Spleen (tissue), 11 donors: Measurements from ENCODE around the gene NLGN1. TPM values are rescaled to one million over a fixed set of nuclear protein-coding genes. Genes with fewer than 3 reads are reported as not detected.

ENCODE experiments used
- DNase-seq: peaks from one replicate; pipeline ENCODE4 v3.0.0-alpha.2; 2020
- H3K27ac ChIP-seq, 8 donors: fragments of 200-600 bp; sonication (generic) in 7 of 8; 1 replicate in 4 of 8; 2 replicates in 4 of 8; pipeline versions ENCODE4 v1.5.0 to v1.8.0; 2016 to 2021; ENCODE audit warnings: inconsistent platforms in 4 of 8, mild to moderate bottlenecking in 4 of 8, moderate library complexity in 1 of 8
- H3K27me3 ChIP-seq, 7 donors: fragments of 200-600 bp; sonication (generic) in 6 of 7; replicated peaks in 1 of 7; 1 replicate in 4 of 7; 2 replicates in 3 of 7; pipeline versions ENCODE4 v1.5.0 to v1.8.0; 2016 to 2021; ENCODE audit warnings: inconsistent platforms in 3 of 7, mild to moderate bottlenecking in 1 of 7
- H3K36me3 ChIP-seq, 6 donors: fragments of 200-600 bp; sonication (generic) in 5 of 6; 1 replicate in 4 of 6; 2 replicates in 2 of 6; pipeline versions ENCODE4 v1.5.0 to v1.8.0; 2016 to 2021; ENCODE audit warnings: inconsistent platforms in 2 of 6
- H3K4me1 ChIP-seq, 6 donors: fragments of 200-600 bp; sonication (generic) in 5 of 6; 1 replicate in 3 of 6; 2 replicates in 3 of 6; pipeline versions ENCODE4 v1.5.0 to v1.8.0; 2016 to 2021; ENCODE audit warnings: inconsistent platforms in 3 of 6
- H3K4me3 ChIP-seq, 8 donors: fragments of 200-600 bp; sonication (generic) in 7 of 8; 1 replicate in 4 of 8; 2 replicates in 4 of 8; pipeline versions ENCODE4 v1.5.0 to v1.8.0; 2016 to 2021; ENCODE audit warnings: inconsistent platforms in 4 of 8, mild to moderate bottlenecking in 4 of 8, moderate library complexity in 2 of 8
- H3K9me3 ChIP-seq, 8 donors: fragments of 200-600 bp; sonication (generic) in 7 of 8; 1 replicate in 4 of 8; 2 replicates in 4 of 8; pipeline versions ENCODE4 v1.5.0 to v1.8.0; 2016 to 2021; ENCODE audit warnings: inconsistent platforms in 4 of 8
- POLR2A ChIP-seq, 3 donors: fragments of 450-650 bp; IDR thresholded peaks; one replicate each; pipeline ENCODE4 v1.5.1; 2017; ENCODE audit warnings: antibody characterized with exemption in 3 of 3, mild to moderate bottlenecking in 1 of 3
- POLR2AphosphoS5 ChIP-seq, 3 donors: sonication (generic); formaldehyde crosslinking; IDR thresholded peaks; one replicate each; pipeline ENCODE4 v1.5.1; 2017; ENCODE audit warnings: antibody characterized with exemption in 3 of 3
- WGBS, 5 donors: extraction: QIAGEN DNeasy Blood & Tissue Kit in 3 of 5; methylation state at CpG; one replicate each; pipeline versions ENCODE4 v1.1.5 to v1.1.7; 2013 to 2018; 5-methylcytosine and 5-hydroxymethylcytosine counted together
- intact Hi-C: fragments of 100-400 bp; cut with DNase I; formaldehyde crosslinking; loops from one replicate; pipeline ENCODE4 v1.15.0; 2023; ENCODE audit warnings: low total_unique reads
- polyA plus RNA-seq, 3 donors: library from polyadenylated mRNA; stranded (reverse); fragments of 200-250 nt; gene quantifications; one replicate each; pipeline ENCODE4 v1.2.1, GENCODE V29; 2013
- total RNA-seq, 7 donors: library from RNA; depleted of rRNA in 3 of 7; stranded (reverse); fragments of >200 nt in 3 of 7; fragmentation: NEBNext Ultra II Directional in 4 of 7; extraction: Animal tissue kit (Norgen Biotek cat#: 25700) in 4 of 7; gene quantifications; one replicate each; pipeline versions ENCODE4 v1.1.0 to v1.2.1, GENCODE V29; 2016 to 2021
- TF ChIP-seq, protein P1 (sequence below), 11 experiments: fragments of 200-600 bp in 7 of 11; fragments of 450-650 bp in 4 of 11; sonication (generic) in 4 of 11; IDR thresholded peaks in 8 of 11; conservative IDR thresholded peaks in 3 of 11; 1 replicate in 7 of 11; 2 replicates in 4 of 11; pipeline versions ENCODE4 v1.4.0 to v1.8.0; 2016 to 2021; ENCODE audit warnings: antibody characterized with exemption in 11 of 11, inconsistent platforms in 4 of 11, mild to moderate bottlenecking in 1 of 11
- donor health status: healthy with polysubstance abuse.
- donor health status: DM: no; HTN: no; CAD: no; lungs with moderate emphysema.
- donor health status: DM: no; HTN: no; CAD: no.
- donor health status: Bipolar disorder and iron deficiency.
- donor health status: healthy.
- donor health status: DM: no; HTN: no; CAD: no.
- donor health status: DM: yes; HTN: yes; CAD: no.

The NLGN1 gene
- total and polyA plus RNA-seq, 10 donors: 0.03 to 0.13 (median 0.03) TPM; not detected in 7

DNA sequence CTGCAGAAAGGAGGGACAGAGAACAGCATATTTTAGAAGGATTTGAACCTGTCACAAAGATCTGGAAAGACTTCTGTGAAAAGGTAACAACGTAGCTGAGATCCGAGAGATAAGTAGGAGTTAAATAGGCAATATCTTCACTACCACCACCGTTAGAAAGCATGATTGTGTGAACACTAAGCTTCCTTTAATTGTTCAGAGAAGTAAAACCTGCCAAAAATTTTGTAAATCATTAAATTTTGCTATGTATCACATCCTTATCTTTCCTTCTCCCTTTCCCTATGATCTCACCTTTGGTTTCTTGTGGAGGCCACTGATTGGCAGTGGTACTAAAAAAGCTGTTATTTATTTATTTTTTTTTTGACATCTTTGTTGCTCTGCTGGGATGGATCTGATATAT is 346.9 kb downstream of the NLGN1 start:
- Histone ChIP-seq H3K9me3 (no peaks in the 10 kb centered on the region), H3K27me3 (no peaks in the 10 kb centered on the region), H3K4me1 (no peaks in the 10 kb centered on the region), H3K36me3 (no peaks in the 10 kb centered on the region), H3K4me3 (no peak overlapping the region), H3K27ac (no peak overlapping the region)
- intact Hi-C loops: no loop called here
- no peak for DNase-seq
- TF ChIP-seq, protein P1, sequence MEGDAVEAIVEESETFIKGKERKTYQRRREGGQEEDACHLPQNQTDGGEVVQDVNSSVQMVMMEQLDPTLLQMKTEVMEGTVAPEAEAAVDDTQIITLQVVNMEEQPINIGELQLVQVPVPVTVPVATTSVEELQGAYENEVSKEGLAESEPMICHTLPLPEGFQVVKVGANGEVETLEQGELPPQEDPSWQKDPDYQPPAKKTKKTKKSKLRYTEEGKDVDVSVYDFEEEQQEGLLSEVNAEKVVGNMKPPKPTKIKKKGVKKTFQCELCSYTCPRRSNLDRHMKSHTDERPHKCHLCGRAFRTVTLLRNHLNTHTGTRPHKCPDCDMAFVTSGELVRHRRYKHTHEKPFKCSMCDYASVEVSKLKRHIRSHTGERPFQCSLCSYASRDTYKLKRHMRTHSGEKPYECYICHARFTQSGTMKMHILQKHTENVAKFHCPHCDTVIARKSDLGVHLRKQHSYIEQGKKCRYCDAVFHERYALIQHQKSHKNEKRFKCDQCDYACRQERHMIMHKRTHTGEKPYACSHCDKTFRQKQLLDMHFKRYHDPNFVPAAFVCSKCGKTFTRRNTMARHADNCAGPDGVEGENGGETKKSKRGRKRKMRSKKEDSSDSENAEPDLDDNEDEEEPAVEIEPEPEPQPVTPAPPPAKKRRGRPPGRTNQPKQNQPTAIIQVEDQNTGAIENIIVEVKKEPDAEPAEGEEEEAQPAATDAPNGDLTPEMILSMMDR (IDR thresholded peaks at IDR 0.05 in 8 of 11, conservative IDR thresholded peaks at IDR 0.05 in 3 of 11): no peak
- TF ChIP-seq POLR2AphosphoS5 (IDR thresholded peaks at IDR 0.05) (no peak), POLR2A (IDR thresholded peaks at IDR 0.05) (no peak)
- 53 to 74% (median 64%) methylated on average over 3 of the region's 3 CpGs for WGBS, 5 donors

DNA sequence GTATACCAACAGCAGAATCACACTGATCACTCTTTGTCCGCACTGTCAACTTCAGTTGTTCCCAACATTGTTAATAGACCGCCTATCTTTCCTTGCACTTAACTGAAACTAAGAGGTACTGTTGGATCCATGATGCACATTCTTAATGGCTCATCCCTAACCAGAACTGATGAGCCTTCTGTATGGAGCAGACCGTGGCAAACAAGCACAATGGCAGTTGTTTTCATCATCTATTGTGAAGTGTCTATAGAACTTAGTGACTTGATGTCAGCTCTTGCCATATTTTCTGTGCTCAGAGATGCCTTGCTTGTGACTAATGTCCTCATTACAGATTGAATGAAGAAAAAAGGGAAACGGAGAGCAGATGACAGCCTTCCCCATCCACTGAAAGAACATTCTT is 347.4 kb downstream of the NLGN1 start:
- DNase-seq: no peak
- 77 to 89% (median 80%) methylated on average over 4 of the region's 4 CpGs for WGBS, 5 donors
- H3K4me1 ChIP-seq: no peaks in the 10 kb centered on the region
- no peaks in the 10 kb centered on the region for H3K36me3 ChIP-seq
- H3K4me3 ChIP-seq: no peak overlapping the region
- no peaks in the 10 kb centered on the region for H3K27me3 ChIP-seq
- H3K9me3 ChIP-seq: no peaks in the 10 kb centered on the region
- no peak overlapping the region for H3K27ac ChIP-seq
- TF ChIP-seq POLR2A (IDR thresholded peaks at IDR 0.05) (no peak), POLR2AphosphoS5 (IDR thresholded peaks at IDR 0.05) (no peak)
- TF ChIP-seq, protein P1 (IDR thresholded peaks at IDR 0.05 in 8 of 11, conservative IDR thresholded peaks at IDR 0.05 in 3 of 11): no peak
- intact Hi-C loops: no loop called here

DNA sequence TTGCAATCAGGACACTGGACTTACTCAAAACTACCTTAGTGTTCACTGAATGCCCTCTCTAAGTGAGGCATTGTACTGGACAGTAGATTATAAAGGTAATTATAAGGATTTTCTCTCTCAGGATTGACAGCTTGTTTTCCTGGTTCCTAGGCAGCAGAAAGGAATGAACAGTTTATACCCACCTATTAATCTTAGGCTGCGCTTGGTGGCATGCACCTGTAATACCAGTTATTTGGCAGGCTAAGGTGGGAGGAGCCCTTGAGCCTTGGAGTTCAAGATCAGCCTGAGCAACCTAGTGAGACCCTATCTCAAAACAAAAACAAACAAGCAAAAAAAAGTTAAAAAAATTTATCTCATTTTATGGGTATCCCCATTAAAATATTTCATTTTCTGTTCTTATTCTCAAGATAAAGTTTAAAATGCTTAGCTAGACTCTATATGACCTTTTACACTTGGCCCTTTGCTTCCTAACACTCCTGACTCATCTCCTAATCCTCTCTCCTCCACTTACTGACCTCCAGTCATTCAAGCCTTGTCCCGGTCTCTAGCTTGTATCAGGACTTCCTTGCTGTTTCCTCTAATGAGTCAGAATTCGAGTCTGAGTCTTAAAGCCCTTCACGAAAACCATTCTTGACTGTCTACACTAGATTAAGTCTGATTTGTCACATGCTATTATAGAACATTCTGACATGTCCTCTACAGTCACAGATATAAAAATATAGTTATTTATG is 348.6 kb downstream of the NLGN1 start:
- Histone ChIP-seq H3K27me3 (no peaks in the 10 kb centered on the region), H3K27ac (no peak overlapping the region), H3K36me3 (no peaks in the 10 kb centered on the region), H3K4me3 (no peak overlapping the region), H3K4me1 (no peaks in the 10 kb centered on the region), H3K9me3 (no peaks in the 10 kb centered on the region)
- intact Hi-C loops: no loop called here
- no peak for DNase-seq
- TF ChIP-seq POLR2A (IDR thresholded peaks at IDR 0.05) (no peak), POLR2AphosphoS5 (IDR thresholded peaks at IDR 0.05) (no peak)
- TF ChIP-seq, protein P1 (IDR thresholded peaks at IDR 0.05 in 8 of 11, conservative IDR thresholded peaks at IDR 0.05 in 3 of 11): no peak
- 64 to 74% (median 66%) methylated on average over 4 of the region's 4 CpGs for WGBS, 5 donors

DNA sequence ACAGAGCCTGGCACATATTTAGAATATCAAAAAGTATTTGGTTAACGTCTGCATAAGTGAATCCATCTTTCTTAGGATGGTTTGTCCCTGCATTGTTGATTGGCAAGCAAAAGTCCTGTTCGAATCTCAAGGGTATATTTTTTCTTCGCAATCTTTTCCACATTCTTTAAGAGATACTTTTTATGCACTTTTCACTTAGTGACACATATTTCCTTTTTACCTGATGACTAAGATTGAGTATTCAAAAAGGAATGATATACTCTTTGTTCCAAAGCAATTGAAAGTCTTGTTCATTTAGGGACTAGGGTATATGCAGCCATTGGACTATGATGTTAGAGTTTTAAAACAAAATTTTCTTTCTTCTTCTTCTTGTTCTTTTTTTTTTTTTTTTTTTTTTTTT is 349.9 kb downstream of the NLGN1 start:
- Histone ChIP-seq H3K36me3 (no peaks in the 10 kb centered on the region), H3K4me3 (no peak overlapping the region), H3K9me3 (no peaks in the 10 kb centered on the region), H3K4me1 (no peaks in the 10 kb centered on the region), H3K27ac (no peak overlapping the region), H3K27me3 (no peaks in the 10 kb centered on the region)
- 84 to 91% (median 88%) methylated on average over 3 of the region's 3 CpGs for WGBS, 5 donors
- TF ChIP-seq POLR2AphosphoS5 (IDR thresholded peaks at IDR 0.05) (no peak), POLR2A (IDR thresholded peaks at IDR 0.05) (no peak)
- TF ChIP-seq, protein P1 (IDR thresholded peaks at IDR 0.05 in 8 of 11, conservative IDR thresholded peaks at IDR 0.05 in 3 of 11): no peak
- DNase-seq: no peak
- intact Hi-C loops: no loop called here
